GM19397 (cell line): Measurements from ENCODE around the gene TNK2.
"Not testable (repeated sequence)": the region's sequence is repeated elsewhere in the genome, so short reads cannot be mapped to it uniquely, and the experiment has no call there.

Experiments used
- ATAC-seq: cut with Tn5 transposase; IDR thresholded peaks from one replicate; pipeline ENCODE4 v1.9.1; 2021; ENCODE audit warnings: mild to moderate bottlenecking, moderate library complexity; ENCODE audit not compliant: unreplicated experiment

The TNK2 gene

DNA sequence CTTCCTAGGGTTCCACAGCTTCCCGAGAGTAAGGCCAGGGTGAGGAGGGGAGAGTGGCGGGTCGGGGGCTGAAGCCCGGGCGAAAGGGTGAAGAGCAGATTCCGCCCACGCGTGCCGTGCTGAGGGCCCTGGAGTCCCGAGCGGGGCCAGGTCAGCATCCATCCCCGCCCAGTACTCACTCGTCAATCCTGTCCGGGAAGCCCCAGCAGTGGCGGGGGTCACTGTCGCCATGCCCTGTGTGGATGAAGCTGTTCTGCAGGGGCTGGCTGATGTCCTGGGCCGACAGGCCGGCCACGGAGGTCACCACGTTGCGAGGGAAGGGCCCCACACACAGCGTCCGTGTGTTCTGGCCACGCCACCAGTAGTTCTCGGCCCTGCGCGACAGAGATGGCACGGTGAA is 36.3 kb downstream of the TNK2 start:
- ATAC-seq, result no peak

DNA sequence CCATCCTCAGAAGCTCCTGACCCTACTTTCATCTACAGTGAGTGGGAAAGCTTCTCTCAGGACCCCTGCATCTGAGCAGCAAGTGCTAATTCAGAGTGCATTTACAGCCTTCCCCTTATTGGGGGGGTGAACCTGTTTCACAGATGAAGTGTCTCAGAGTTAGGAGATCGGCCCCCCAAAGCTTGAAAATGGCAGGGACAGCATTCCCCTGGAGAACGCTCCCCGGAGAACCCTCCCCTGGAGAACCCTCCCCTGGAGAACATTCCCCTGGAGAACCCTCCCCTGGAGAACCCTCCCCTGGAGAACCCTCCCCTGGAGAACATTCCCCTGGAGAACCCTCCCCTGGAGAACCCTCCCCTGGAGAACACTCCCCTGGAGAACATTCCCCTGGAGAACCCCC is 36.7 kb downstream of the TNK2 start:
- not testable (repeated sequence) for ATAC-seq

DNA sequence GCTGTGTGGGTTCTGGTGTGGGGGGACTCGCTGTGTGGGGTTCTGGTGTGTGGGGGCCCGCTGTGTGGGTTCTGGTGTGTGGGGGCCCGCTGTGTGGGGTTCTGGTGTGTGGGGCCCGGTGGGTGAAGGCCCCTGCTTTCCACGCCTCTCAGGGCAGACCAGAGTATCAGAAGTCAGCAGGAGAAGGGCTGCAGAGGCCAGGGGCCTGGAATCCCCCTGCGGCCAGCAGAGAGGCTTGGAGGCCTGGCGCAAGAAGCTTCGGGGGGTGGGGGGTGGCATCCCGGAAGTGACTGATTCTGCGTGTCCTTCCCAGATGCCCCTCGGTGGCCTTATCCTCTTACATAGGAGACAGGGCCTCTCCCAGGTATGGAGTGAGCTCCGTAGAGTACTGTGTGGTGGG is 37.4 kb downstream of the TNK2 start:
- no peak for ATAC-seq

DNA sequence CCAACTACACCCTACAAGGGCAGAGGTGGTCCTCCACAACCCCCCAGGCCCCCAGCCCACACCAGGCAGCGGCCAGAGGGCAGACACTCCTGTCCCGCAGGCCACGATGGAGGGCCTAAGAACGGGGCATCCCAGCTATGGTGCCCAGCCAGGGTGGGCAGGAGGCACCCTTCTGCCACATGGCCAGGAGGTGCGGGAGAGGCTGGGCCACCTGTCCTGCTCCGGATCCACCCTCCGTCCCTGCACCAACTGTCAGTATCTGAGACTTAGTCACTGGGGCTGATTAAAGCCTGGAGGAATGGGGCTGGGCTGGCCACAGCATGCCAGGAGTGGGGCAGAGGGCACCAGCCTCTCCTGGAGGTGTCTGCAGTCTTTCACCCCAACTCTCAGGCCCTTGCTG is 37.9 kb downstream of the TNK2 start:
- no peak for ATAC-seq

DNA sequence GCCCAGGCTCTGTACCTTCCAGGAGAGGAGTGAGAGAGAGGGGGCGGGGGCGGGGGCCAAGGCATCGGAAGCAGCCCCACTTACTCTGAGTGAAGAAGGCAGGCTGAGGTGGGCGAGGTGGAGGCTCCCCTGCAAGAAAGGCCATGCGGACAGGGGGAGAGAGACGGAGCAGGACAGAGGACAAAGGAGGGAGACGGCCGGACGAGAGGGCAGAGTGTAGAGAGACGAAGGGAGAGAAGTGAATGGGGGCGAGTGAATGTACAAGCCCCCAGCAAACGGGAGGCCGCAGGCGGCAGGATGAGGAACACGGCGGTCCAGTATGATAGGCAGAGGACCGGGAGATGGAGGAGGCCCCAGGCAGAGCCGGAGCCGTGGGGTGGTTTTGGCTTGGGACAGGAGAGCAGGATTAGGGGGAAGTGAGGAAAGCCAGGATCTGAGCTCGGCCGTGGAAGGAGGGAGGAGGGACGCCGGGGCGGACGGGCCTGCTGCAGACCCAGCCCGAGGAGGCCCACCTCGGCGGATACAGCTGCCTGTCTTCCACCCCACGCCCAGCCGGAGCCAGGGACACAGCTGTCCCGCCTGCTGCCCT is 38.8 kb downstream of the TNK2 start:
- ATAC-seq, result no peak

DNA sequence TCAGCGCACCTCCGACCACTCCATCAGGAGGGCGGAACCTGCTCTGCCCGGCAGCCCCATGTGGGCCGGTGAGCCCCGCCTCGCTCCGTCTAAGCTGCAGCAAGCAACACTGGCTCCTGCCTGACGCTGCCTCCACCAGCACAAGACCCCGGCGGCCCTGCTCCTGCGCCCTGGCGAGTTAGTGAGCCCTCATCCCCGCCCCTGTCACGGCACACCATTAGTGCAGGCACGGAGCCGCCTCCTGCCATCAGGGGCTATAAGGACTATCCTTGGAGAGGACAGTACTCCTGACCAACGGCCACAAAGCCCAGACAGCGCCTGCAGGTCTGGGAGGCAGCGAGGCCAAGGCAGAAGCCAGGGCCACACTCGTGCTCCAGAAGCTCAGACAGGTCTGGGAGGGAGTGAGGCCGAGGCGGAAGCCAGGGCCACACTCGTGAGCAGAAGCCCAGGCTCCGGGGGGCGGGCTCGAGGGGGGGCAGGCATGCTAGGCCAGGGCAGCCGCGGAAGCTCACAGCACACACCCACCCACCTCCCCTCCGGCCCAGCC is 39.4 kb downstream of the TNK2 start:
- no peak for ATAC-seq

DNA sequence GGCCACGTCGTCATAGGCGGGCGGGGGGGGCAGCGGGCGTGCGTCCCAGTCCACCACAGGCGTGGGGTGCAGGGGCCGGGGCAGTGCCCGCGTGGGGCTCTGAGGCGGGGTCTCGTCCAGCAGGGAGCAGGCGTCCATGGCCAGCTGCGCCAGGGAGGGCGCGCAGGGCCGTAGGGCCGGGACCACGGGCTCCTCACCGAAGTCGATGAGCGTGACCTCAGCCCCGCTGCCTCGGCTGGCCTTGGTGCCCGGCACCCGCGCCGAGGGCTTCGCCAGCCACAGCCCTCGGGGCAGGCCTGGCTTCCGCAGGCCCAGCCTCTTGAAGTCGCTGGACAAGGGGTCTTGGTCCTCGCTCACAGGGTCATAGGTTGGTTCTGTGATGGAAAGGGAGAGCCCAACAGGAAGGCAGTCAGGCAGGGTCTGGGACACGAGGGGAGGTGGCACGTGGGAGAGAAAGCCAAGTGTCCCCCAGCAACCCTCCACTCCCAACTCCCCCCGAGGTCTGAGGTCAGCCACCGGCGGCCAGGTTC is 40.0 kb downstream of the TNK2 start:
- ATAC-seq, result no peak

DNA sequence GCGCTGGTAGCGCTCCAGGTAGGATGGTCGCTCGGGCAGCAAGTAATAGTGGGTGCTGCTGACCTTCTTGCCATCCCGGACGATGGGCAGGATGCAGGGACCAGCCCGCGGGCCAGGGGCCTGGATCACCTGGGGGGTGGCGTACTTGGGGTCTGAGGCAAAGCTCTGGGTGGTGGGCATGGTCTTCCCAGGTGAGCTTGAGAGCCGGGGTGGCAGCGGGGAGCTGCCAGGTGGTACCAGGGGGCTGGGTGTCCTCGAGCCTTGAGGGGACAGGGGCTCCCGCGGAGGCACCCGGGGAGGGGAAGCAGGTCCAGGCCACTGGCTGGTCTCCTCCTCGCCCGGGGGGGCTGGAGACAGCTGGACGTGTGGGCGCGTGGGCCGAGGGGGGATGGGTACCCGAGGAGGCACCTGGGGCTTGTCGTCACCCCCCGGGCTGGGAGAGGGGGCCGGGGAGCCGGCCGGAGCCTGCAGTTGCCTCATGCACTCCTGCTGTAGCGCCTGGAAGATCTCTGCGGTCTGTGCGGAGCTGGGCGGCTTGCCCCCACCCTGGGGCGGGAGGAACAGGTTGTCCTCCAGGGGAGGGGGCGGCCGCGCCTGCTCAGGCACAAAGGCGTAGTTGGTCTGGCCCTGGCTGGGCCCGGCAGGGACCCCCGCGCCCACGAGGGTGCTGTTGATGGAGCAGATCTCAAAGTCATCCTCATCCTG is 40.6 kb downstream of the TNK2 start:
- ATAC-seq, result no peak

DNA sequence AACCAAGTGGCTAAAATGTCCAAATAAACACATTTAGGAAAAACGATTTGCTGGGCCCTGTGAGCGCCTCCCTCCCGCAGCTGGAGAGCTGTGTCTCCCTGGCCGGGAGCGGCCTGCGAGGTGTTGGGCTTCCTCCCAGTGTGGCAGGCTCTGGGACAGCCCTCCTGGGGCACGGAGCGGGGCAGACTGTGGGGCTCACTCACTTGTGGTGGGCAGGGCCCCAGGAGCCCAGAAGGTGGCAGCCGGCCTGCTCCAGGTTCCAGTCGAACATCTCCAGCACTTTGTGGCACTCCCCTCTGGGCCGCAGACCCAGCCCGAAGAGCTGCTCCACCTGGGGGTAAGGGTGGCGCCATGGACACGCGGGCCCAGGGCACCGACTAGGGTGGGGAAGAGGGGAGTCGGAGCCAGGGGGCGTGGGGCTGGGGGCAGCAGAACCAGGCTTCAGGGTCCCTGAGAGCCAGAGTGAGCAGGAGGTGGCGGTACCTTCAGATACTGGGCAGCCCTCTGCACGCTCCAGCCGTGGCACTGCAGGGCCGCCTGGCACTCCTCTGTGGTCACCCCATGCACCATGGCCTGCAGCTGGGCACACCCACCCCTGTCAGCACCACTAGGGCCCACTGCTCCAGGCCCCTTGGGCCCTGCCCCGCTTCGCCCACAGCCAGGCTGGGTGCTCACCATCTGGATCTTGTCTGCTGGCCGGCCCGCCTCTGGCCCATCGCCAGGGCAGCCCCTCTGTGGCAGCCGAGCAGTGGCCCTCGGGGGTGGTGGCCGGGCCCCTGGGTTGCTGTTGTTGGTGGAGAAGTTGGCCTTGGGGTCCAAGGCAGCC is 41.5 kb downstream of the TNK2 start:
- ATAC-seq, result no peak

DNA sequence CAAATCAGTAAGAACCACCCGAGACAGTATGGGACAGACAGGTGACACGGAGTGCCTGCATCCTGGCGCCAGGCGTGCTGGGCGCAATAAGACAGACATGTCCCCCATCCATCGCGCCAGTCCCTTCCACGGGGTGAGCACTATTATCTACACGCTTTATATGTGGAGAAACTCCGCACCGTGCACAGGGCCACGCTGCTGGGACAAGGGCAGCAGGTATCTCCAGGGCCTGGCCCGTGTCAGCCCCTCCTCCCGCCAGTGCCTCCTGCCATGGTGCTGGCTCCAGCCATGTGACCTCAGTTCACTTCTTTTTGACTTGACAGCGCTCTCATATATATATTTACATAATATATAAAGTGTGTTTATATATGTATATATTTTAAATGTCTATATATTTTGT is 42.6 kb downstream of the TNK2 start:
- no peak for ATAC-seq

DNA sequence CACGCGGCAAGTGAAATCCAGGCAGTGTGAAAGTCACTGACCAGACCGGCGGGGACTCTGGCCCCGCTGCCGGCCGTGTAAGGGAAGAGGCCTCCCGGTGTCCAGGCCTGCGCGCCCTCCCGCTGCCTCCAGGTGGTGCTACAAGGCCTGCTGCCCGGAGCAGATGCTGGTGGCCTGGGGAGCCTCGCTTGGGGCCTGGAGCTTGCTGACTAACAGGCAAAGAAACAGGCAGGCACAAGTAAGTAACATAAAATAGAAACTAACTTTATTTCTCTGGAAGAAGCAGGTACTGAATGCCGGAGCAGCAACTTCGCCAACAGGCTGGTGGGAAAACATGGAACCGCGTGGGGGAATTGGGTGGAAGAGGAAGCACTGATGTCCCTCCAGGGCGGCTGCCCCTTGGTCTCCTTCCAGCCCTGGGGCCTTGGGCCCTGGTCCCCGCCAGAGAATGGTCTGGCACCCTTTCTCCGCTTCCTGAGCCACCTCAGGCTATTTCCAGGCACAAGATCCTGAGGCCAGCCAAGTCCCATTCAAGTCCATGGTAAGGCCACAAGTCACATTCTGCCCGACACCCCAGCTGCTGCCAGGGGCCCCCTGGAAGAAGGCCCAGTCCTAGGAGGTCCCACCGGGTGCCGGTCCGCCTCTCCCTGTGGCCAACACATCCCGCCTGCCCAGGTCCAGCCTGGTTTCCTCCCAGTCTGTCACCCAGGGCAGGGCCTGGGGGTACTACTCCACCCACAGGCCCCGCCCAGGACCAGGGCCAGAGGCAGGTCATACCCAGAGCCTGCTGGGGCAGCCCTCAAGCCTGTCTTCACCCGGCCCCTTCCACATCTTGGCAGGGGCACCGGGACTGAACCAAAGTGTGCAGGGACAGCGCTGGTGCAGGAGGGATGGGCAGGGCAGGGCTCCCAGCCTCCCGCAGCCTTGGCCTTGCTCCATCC is 45.0 kb downstream of the TNK2 start:
- ATAC-seq, result no peak

DNA sequence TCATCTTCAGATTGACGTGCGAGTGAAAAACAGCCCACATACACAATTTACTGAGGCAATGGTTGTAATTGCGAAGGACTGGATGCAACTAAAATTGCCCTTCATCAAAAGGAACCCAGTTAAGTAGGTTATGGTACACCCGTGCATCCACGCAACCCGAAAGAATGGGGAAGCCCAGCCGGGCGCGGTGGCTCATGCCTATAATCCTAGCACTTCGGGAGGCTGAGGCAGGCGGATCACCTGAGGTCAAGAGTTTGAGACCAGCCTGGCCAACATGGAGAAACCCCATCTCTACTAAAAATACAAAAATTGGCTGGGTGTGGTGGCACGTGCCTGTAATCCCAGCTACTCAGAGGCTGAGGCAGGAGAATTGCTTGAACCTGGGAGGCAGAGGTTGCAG is 46.0 kb downstream of the TNK2 start:
- ATAC-seq, result not testable (repeated sequence)

DNA sequence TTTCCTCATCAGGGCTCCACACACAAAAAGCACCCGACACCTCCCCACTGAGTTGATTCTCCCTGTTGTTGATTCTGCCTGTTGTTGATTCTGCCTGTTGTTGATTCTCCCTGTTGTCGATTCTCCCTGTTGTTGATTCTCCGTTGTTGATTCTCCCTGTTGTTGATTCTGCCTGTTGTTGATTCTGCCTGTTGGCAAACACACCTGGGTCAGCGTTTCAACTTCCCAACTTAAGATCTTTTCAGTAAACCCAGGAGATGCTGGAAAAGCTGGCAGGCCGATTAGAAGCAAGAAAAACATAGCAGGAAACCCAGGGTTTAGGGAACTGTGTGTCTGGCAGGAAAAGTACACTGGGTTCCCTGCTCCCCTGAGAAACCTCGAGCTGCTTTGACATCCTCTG is 47.9 kb downstream of the TNK2 start:
- ATAC-seq, result no peak

DNA sequence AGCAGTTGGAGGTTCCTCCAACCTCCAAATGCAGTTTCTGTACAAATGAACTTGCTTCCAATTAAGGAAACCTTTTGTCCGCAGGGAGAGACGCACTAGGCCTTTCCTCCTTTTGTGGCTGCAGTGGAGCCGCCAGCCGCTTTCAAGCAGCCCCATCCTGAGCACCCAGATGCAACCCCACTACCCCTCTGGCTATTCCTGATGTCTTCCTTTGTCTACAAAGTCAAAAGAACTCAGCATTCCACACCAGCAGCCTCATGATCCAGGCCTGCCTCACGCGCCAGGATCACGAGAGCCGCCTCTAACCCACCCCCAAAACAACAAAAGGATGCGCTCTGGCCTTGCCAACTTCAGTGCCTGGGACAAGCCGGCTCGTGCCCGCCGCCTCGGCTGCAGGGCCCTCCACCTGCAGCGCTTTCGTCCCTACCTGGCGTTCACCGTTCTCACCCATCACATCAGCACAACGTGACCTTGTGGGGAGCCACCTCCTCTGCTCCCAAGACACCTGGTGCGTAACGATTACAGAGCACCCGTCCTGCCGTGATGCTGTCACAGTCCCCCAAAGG is 48.4 kb downstream of the TNK2 start:
- ATAC-seq, result no peak

DNA sequence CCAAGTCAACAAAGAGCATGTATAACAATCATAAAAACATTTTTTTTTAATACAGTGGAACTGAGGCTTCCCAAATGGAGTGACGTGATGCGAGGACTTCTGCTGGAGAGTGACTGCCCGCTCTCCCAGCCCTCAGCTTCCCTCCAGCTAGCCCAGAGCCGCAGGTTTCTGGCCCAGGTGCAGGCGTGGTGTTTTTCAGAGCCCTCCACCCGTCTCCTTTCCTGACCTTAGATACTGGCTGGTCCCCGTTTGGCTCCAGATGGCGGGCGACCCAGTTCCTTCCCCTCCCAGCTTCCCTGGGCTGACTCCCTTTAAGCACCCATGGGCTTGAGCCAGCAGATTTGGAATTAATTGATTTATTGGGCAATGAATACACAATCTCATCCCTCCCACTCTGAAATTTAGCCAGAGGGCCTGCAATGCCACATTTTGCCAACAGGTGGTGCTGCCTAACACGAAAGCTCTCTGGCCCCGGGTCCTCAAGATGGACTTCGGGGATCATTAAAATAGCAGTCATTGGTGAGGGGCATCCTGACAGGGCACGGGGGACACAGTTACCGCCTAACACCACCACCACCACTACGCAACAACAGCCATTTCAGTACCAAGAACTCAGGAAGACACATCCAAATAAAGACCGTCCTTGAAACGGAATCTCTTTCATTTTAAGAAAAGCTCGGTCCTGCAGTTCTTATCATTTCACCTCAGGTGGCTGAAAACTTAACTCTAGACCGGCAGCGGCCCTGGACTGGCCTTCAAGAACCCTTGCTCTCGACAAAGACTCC is 49.1 kb downstream of the TNK2 start:
- no peak for ATAC-seq

DNA sequence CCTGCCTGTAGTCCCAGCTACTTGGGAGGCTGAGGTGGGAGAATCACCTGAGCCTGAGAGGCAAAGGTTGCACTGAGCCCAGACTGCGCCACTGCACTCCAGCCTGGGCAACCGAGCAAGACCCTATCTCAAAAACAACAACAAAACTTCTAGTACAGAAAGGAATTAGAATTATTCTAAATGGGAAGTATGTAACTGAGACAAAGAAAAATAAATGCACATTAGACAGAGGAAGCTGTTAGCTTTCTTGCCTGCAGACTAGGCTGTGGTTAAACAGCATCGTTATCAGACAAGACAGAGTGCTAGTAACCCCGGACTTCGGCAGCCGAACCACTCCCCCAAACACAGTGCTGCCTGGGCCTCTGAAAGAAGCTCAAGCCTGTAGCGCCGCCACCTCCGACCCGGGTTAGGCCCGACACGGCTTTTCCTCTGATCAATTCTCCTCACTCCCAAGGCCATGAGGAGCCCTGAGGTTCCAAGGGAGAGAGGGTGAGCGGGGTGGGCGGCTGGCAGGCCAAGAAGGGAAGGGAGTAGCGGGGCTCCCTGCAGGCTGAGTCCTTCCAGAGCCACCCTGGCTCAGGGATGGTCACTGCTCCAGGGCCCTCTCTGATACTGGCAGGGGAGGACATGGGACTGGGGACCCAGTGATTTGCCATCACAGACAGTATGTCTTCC is 51.8 kb downstream of the TNK2 start:
- ATAC-seq, result no peak

DNA sequence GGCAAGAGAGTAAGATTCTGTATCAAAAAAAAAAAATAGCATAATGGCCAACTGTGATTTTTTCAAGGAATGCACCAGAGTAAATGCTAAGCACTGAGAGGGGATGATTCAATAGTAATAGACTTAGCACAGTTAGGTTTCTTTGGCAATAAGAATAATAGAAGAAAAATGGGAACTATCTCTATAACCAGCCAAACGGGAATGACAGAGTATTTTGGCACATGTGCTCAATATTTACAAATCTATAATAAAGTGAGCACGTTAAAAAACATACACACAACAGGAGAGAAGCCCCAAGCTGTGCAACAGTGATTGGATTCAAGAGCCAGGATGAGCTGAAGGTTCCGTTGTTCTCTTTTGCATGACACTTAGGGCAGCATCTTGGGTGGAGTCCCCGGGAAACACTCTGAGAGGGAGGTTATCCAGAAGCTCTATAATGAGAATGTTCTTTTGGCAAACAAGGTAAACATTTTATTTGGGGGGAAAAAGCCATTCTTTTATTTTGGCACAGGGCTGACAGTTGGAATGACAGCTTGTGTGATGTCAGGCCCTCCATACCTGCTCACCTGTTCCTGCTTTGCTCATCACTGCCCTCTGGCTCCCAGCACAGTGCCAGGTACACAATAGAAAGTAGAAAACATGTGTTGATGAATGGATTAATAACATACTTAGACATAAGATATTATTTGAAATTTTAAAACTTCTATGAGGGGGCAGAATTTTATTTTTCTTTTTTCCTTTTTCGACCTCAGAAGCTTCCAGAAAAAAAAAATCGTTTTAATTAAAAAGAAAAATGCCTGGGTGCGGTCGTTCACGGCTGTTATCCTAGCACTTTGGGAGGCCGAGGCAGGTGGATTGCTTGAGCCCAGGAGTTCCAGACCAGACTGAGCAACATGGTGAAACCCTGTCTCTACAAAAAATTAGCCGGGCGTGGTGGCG is 52.6 kb downstream of the TNK2 start:
- ATAC-seq, result no peak
